Endothelial cell of umbilical vein (primary cell): ENCODE measurements around the gene SHROOM2.

Source experiments
- EZH2 ChIP-seq: IDR thresholded peaks from 2 replicates; pipeline ENCODE4 v1.6.1; 2012; ENCODE audit warnings: borderline replicate concordance, low read depth, mild to moderate bottlenecking, moderate library complexity, low read length, inconsistent platforms; ENCODE audit not compliant: severe bottlenecking
- POLR2A ChIP-seq: IDR thresholded peaks from 2 replicates; pipeline ENCODE4 v1.6.1; 2012; ENCODE audit warnings: low read depth, mild to moderate bottlenecking, control low read depth, low read length
- TF ChIP-seq, protein P1 (sequence below): IDR thresholded peaks from 2 replicates; pipeline ENCODE4 v1.6.1; 2011; ENCODE audit not compliant: insufficient read depth, insufficient read length
- TF ChIP-seq, protein P2 (sequence below), 2 donors: IDR thresholded peaks; 1 replicate in 1 of 2; 2 replicates in 1 of 2; pipeline ENCODE4 v1.5.1; 2011; ENCODE audit warnings: low read length in 2 of 2, mild to moderate bottlenecking in 2 of 2, moderate library complexity in 2 of 2, control low read depth in 1 of 2, inconsistent platforms in 1 of 2, low read depth in 1 of 2; ENCODE audit not compliant: insufficient read depth in 1 of 2; ENCODE audit errors: extremely low read depth in 1 of 2

DNA sequence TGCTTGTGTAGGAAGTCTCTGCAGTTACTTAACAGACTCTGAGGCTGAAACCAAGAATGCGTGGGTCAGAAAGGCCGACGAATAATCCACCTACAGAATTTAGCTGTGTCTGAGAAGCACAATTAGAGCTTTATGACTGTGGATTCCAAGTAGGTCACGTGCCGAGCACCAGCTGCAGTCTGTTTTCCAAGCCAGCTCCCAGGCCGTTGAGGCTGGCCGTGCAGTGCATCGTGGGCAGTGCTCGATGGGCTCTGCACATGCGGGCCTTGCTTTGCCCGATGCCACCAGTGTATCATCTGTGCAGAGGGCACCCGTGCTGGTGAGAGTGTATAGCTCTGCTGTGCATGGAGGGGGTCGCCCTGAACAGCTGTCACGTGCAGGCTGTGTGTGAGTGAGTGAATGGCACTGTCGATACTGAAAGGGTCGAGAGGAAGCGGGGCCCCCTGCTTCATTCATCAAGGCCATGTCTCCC is 113.4 kb downstream of the SHROOM2 start:
- TF ChIP-seq POLR2A (no peak), EZH2 (no peak)
- TF ChIP-seq, protein P1, sequence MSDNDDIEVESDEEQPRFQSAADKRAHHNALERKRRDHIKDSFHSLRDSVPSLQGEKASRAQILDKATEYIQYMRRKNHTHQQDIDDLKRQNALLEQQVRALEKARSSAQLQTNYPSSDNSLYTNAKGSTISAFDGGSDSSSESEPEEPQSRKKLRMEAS, result no peak
- TF ChIP-seq, protein P2, sequence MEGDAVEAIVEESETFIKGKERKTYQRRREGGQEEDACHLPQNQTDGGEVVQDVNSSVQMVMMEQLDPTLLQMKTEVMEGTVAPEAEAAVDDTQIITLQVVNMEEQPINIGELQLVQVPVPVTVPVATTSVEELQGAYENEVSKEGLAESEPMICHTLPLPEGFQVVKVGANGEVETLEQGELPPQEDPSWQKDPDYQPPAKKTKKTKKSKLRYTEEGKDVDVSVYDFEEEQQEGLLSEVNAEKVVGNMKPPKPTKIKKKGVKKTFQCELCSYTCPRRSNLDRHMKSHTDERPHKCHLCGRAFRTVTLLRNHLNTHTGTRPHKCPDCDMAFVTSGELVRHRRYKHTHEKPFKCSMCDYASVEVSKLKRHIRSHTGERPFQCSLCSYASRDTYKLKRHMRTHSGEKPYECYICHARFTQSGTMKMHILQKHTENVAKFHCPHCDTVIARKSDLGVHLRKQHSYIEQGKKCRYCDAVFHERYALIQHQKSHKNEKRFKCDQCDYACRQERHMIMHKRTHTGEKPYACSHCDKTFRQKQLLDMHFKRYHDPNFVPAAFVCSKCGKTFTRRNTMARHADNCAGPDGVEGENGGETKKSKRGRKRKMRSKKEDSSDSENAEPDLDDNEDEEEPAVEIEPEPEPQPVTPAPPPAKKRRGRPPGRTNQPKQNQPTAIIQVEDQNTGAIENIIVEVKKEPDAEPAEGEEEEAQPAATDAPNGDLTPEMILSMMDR (IDR thresholded peaks at IDR 0.05; ENCODE audit: extremely low read depth in 1 of 2, insufficient read depth in 1 of 2, low read depth in 1 of 2, low read length in 2 of 2), result no peak
